GM12874 (cell line): ENCODE data around the gene GRM7.

Experiments
- CTCF ChIP-seq: IDR thresholded peaks from 2 replicates; pipeline ENCODE4 v1.5.1; 2011; ENCODE audit warnings: low read depth, mild to moderate bottlenecking, control low read depth, low read length, moderate library complexity; ENCODE audit not compliant: insufficient read depth

The GRM7 gene

DNA sequence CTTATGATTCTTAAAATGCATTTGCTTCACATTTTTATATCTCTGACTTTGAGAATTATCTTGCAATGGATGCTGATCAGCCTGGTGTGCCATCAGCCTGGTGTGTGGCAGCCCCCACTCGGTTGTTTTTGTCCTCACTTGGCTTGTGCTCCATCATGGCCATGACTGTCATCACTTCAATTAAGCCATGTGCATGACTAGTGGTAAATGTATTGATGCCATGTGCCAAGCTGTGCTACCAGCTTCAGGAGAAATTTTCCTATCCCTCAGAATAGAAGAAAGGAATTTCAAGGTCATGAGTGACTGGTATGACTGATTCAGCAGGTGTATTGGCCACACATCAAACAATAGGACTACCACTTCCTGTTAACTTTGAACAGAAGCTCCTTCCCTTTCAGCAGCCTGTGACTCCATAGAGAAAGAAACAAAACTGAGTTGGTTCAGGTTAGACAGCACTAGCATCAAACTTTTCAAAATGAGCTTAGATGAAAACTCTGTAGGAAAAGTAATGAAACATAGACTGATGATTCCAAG, 251.7 kb downstream of the GRM7 start:
- TF ChIP-seq CTCF: no peak

- peak; percentile 62 for TF ChIP-seq CTCF
Observed at GRCh38 chr3:7144697-7145308, 283.9 kb downstream of the GRM7 start.

- TF ChIP-seq CTCF: no peak
Observed at GRCh38 chr3:7146529-7146928, 285.6 kb downstream of the GRM7 start.

GRCh38 chr3:7158516-7158915, 297.6 kb downstream of the GRM7 start:
- no peak for TF ChIP-seq CTCF

- TF ChIP-seq CTCF: no peak
Observed at GRCh38 chr3:7160689-7161088, 299.8 kb downstream of the GRM7 start.

- TF ChIP-seq CTCF: no peak
Observed at GRCh38 chr3:7166460-7166859, 305.5 kb downstream of the GRM7 start.

DNA sequence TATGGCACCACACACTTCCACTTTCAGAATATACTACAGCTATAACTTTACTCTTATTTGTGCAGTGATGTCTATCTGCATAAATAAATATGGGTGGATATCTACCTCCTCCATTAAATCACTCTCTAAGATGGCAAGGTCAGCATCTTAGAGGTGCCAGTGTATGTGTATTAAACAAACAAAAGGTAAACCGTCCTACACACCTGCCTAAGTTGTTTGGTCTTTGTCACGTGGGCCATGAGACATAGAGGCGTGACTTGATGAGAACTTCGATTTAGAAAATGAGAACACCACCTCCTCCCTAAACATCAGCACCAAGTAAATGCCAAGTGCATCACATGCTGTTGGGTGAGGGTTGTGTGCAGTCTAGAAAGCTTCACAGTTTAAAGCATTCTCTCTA, 310.6 kb downstream of the GRM7 start:
- TF ChIP-seq CTCF: no peak
